Measurements from ENCODE around the gene CPED1. TPM values are rescaled to one million over a fixed set of nuclear protein-coding genes. Genes with fewer than 3 reads are reported as not detected.
A peak's percentile ranks its signal among the peaks of the same experiment; 100 is the strongest.

CPED1 gene
- total and polyA plus RNA-seq, 11 donors = 3.6 to 51.2 (median 24.8) TPM

DNA sequence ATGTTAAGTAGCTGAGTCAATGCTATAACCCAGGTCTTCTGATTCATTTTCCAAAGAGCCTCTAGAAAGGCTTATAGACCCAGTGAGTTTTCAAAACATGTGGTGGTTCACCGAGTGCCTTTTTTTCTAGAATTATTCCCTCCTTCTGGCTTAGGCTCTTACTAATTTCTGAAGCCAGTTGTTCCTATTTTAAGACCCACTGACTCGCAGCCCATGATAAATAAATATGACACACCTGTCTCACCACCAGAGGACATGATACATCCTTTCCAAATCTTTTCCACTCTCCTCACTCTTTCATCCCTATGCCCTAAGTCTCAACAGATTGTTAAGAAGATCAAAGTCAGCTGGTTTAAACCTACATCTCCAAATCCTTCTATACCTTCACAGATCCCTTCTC, 214.3 kb downstream of the CPED1 start:
- WGBS, 4 donors = 65 to 78% (median 73%) methylated on average over 2 of the region's 2 CpGs
- no peaks in the 10 kb centered on the region for H3K9me3 ChIP-seq
- H3K4me3 ChIP-seq = no peak overlapping the region
- no peak for TF ChIP-seq POLR2A (IDR thresholded peaks at IDR 0.05)
- no peak for TF ChIP-seq CTCF (IDR thresholded peaks at IDR 0.05)
- H3K4me1 ChIP-seq = peaks cover 0 to 26% (median 3%) of the 10 kb centered on the region in 12 donors
- no peaks in the 10 kb centered on the region for H3K36me3 ChIP-seq
- intact Hi-C loops (cut with DNase I) = no loop called here
- no peaks in the 10 kb centered on the region for H3K27me3 ChIP-seq
- ATAC-seq (no peak), DNase-seq (no peak)
- no peak overlapping the region for H3K27ac ChIP-seq

GRCh38 chr7:121204537-121204936, 216.0 kb downstream of the CPED1 start:
- no peaks in the 10 kb centered on the region for H3K36me3 ChIP-seq
- H3K27ac ChIP-seq = peak overlapping the region in 6 of 12 donors; percentile 20 to 61 (median 51)
- DNase-seq (peak in 4 of 5 donors; percentile 16 to 46 (median 32)), ATAC-seq (peak; percentile 66 to 84 (median 80))
- peaks cover 0 to 21% (median 0%) of the 10 kb centered on the region in 12 donors for H3K4me1 ChIP-seq
- H3K27me3 ChIP-seq = no peaks in the 10 kb centered on the region
- intact Hi-C loops (cut with DNase I) = no loop called here
- no peaks in the 10 kb centered on the region for H3K9me3 ChIP-seq
- H3K4me3 ChIP-seq = no peak overlapping the region
- WGBS, 4 donors = 24 to 60% (median 40%) methylated on average over 1 of the region's 1 CpG
- TF ChIP-seq CTCF (IDR thresholded peaks at IDR 0.05) = no peak
- no peak for TF ChIP-seq POLR2A (IDR thresholded peaks at IDR 0.05)

DNA sequence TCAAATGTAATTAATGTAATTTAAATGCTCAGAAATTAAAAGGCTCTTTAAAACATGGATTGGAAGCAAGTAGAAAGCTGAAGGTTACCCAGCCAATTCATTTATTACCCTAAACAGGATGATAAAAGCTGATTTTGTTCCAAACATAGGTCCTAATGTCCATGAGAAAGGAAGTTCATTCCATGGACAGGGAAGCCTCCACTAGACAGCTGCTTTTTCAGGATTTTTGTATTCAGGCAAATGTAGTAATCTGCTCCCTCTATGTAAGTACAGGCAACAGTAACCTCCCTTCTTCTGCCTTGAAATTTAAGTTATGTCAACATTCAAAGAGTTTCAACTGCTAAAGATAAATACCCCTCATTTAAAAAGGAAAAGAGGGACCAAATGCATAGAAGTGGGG, 217.3 kb downstream of the CPED1 start:
- ATAC-seq = no peak
- H3K9me3 ChIP-seq = no peaks in the 10 kb centered on the region
- H3K4me1 ChIP-seq = peaks cover 0 to 21% (median 0%) of the 10 kb centered on the region in 12 donors
- no peaks in the 10 kb centered on the region for H3K36me3 ChIP-seq
- no peak overlapping the region for H3K27ac ChIP-seq
- H3K4me3 ChIP-seq = no peak overlapping the region
- TF ChIP-seq CTCF (IDR thresholded peaks at IDR 0.05) (no peak), POLR2A (IDR thresholded peaks at IDR 0.05) (no peak)
- DNase-seq = no peak
- intact Hi-C loops (cut with DNase I) = no loop called here
- no peaks in the 10 kb centered on the region for H3K27me3 ChIP-seq

DNA sequence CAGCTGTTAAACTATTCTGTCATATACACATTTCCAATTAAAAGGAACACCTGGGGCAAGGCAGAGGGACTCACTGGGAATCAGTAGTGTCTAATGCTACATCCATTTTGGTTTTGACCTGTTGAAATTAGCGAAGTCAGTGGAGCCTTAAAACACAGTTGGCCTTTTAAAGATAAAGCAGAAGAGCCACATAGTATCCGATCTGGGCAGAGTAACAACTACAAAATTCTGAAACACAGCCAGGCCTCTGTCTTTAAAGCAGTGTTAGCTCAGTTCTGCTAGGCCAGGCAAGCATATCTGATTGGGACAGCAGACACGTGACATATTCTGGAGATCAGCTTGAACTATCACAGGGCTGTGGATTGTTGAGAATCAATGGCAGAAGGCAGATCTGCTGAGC, 222.7 kb downstream of the CPED1 start:
- no peak for DNase-seq
- 31 to 47% (median 41%) methylated on average over 3 of the region's 3 CpGs for WGBS, 4 donors
- Histone ChIP-seq H3K27me3 (no peaks in the 10 kb centered on the region), H3K9me3 (no peaks in the 10 kb centered on the region), H3K4me3 (no peak overlapping the region), H3K27ac (no peak overlapping the region), H3K4me1 (peaks cover 0 to 12% (median 0%) of the 10 kb centered on the region in 12 donors), H3K36me3 (no peaks in the 10 kb centered on the region)
- peak; percentile 43 to 75 (median 58) for ATAC-seq
- TF ChIP-seq POLR2A (IDR thresholded peaks at IDR 0.05) (no peak), CTCF (IDR thresholded peaks at IDR 0.05) (no peak)
- intact Hi-C loops (cut with DNase I) = no loop called here
